ENCODE results near the gene CPSF6.
"Not testable (repeated sequence)": the region's sequence is repeated elsewhere in the genome, so short reads cannot be mapped to it uniquely, and the experiment has no call there.

CPSF6 gene, protein sequence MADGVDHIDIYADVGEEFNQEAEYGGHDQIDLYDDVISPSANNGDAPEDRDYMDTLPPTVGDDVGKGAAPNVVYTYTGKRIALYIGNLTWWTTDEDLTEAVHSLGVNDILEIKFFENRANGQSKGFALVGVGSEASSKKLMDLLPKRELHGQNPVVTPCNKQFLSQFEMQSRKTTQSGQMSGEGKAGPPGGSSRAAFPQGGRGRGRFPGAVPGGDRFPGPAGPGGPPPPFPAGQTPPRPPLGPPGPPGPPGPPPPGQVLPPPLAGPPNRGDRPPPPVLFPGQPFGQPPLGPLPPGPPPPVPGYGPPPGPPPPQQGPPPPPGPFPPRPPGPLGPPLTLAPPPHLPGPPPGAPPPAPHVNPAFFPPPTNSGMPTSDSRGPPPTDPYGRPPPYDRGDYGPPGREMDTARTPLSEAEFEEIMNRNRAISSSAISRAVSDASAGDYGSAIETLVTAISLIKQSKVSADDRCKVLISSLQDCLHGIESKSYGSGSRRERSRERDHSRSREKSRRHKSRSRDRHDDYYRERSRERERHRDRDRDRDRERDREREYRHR

DNA sequence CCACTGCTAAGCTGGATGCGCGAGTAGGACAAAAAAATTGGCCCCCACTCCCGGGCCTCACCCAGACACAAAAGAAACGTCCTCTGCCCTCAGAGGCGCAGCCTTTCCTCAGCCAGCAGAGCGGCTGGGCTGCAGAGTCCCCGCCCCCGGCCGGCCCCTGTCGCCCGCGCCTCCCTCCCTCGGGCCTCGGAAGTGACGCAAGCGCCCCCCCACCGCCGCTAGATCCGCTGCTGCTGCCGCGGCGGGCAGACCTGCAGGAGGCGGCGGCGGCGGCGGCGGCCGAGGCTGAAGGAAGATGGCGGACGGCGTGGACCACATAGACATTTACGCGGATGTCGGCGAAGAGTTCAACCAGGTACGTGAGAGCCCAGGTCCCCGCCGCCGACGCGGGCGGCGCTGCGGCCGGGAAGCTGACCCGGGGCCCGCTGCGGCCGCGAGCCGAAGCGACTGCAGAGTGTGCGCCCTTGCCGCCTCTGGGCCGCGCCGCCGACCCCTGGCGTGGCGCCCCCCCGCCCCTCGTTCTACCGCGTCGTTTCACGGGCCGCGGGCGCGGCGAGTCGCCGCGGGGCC lies at the start of gene CPSF6:
Gene CPSF6, plus strand, starts transcription at position 218 of the 570 bp plus-strand sequence. Its CDS starts 78 bp downstream, at position 296.
- peak; percentile 78 for DNase-seq (ENCODE audit: low read depth, low spot score)

GRCh38 chr12:69196302-69197288 lies 42.8 kb upstream of the CPSF6 start:
- no peak for DNase-seq (ENCODE audit: low read depth, low spot score)

DNA sequence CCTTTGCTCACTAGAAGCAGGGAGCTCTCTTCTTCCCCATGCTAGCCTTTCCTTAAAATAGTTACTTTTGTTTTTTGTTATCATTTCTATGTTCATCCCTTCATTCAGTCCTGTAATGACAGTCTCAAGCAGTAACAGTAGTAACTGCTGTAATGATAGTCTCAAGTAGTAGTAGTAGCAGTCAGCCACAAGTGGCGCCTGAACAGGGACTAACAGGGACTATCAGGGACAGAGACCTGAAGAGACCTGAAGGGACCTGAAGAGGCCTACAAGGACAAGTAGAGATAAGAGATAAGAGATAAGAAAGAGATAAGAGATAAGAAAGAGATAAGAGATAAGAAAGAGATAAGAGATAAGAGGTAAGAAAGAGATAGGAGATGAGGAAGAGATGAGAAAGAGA lies 39.4 kb upstream of the CPSF6 start:
- not testable (repeated sequence) for DNase-seq (ENCODE audit: low read depth, low spot score)

DNA sequence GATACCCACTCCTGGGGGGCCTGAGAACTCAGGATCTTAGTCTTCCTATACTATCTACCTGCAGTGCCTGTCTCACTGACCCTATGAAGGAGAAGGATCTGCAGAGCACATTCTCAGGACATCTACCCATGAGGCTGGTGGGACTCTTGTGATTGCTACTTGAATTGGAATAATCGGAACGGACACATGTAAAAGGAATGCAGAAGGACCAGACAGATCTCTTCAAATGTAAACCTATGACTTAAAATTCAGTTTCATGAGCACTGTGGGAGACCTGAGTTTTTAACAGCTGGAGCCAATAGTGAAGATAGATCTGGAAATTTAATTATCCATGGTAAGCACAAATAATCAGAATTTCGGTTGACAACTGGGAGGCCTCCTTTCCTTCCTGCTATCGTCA lies 35.2 kb upstream of the CPSF6 start:
- DNase-seq (ENCODE audit: low read depth, low spot score): no peak

DNA sequence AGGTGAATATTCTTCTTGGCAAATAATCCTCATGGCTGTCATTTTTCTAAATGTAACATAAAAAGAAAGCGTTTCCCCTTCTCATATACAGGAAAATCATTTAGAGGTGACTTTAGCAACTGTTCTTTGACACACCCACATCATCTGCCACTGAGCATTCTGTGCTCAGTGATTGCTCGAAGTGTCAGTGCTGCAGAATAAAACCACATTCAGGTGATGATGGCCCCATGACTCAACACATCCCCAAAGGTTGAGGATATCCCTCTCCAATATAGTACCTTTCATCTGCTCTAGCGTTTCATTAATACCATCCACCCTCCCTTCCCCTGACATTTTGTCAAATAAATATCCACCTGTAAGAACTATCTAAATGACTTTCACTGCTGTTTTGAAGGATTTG lies 28.7 kb upstream of the CPSF6 start:
- DNase-seq (ENCODE audit: low read depth, low spot score): no peak

- no peak for DNase-seq (ENCODE audit: low read depth, low spot score)
Measured at GRCh38 chr12:69211160-69211559, 28.2 kb upstream of the CPSF6 start.

GRCh38 chr12:69214169-69214568 lies 25.2 kb upstream of the CPSF6 start:
- DNase-seq (ENCODE audit: low read depth, low spot score): no peak

DNA sequence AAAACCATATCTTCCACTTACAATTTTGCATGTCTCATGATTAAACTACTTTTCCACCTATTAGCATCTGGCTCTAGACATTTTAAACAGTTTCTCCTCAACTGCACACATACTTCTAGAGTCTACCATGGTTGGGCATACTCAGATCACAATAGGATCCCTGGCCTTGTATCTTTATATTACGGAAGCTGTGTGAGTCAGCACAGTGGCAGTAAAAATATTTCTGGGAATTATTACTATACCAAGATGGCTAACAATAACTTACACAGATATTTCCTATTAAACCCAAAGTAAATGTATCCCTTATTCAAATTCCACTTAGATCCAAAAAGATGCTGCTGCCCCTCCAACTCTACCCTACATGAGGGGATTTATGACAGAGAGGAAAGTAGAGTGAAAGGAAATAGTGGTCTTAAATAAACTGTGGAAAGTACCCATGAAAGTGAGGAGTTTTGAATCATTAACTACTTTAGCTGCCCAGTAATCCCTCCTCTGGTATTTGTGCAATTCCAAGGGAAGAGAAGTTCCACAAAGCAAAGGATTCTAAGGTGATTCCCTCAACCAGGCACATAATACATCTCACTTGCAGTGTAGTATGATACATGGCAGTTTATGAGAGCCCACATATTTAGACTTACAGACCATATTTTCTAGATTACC lies 14.0 kb upstream of the CPSF6 start:
- DNase-seq (ENCODE audit: low read depth, low spot score): no peak

DNA sequence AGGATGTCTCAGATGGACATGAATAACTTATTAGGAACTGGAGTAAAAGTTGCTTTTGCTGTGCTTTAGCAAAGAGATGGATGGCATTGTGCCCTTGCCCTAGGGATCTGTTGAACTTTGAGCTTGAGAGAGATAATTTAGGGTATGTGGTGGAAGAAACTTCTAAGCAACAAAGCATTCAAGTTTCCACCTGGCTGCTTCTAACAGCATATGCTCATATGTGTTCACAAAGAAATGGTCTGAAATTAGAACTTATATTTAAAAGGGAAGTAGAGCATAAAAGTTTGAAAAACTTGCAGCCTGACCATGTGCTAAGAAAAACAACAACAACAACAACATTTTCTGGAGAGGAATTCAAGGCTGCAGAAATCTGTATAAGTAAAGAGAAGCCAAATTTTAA lies 7.9 kb upstream of the CPSF6 start:
- DNase-seq (ENCODE audit: low read depth, low spot score): no peak

GRCh38 chr12:69238589-69239351 lies 599 bp upstream of the CPSF6 start:
- DNase-seq (ENCODE audit: low read depth, low spot score): no peak

GRCh38 chr12:69239922-69240630 lies 707 bp downstream of the CPSF6 start:
- no peak for DNase-seq (ENCODE audit: low read depth, low spot score)

DNA sequence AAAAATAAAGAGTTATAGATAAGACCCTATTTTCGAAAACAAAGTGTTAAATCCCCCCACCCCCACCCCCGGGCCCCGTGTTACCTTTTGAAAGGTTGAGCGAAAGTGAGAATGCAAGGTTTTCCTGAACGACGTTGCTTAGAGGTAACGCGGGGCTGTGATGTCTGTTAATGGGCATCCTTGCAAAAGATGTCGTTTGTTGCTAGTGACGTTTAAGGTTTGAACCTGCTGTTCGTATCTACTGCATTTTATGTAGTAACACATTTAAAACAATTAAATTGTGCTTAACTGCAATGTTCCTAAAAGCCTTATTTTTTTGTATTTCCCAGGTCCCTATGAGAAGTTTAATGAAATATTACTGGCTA lies 1.2 kb downstream of the CPSF6 start:
- no peak for DNase-seq (ENCODE audit: low read depth, low spot score)

DNA sequence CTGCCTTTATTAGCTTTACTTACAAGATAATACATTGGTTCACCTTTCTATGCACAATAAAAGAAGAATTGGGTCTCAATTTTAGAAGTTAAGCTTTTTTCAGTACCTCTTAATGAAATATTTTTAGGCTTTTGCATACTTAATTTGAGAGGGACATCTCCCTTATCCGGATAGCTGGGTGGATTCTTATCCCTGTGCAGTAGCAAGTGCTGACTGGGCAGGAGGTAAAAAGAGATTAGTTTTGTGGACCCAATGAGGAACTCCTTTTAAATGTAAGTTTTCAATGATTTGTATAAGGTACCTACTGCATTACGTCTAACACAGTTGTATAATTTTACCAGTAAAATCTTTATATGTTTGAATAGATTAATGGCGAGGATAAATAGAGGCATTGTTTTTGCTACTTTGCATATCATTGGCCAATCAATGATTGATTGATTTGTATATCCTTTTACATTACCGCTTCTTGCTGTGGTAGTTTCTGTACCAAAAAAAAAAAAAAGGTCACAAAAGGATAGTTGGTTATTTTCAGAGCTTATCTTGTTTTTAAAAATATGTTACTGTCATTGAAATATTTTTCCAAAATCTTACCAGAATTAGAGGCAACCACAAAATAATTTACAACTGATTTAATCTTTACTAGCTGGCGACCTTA lies 2.2 kb downstream of the CPSF6 start:
- no peak for DNase-seq (ENCODE audit: low read depth, low spot score)

DNA sequence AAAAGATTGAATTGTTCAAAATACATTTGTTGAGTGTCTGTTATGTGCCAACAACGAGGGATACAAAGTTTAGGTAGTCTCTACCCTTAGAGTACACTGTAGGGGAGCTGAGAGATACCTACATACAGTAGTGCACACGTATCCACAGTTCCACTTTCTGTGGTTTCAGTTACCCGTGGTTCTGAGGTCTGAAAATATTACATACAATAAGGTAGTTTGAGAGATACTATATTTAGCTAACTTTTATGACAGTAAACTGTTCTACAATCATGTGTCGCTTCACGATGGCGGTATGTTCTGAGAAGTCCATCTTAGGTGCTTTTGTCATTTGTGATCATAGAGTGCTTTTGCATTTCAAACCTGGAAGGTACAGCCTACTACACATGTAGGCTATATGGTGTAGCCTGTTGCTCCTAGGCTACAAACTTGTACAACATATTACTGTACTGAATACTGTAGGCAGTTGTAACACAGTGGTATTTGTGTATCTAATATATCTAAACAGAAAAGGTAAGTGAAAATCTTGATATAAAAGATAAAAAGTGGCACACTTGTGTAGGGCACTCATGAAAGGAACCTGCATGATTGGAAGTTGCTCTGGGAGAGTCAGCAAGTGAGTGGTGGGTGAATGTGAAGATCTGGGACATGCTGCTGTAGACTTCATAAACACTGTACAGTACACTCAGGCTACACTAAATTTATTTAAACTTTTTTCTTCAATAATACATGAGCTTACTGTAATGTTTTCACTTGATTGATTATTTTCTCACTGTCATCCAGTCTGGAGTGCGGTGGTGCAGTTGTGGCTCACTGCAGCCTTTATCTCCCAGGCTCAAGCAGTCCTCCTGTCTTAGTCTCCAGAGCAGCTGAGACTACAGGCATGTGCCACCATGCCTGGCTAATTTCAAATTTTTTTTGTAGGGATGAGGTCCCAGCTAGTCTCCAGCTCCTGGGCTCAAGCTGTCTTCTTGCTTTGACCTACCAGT lies 4.0 kb downstream of the CPSF6 start:
- no peak for DNase-seq (ENCODE audit: low read depth, low spot score)

- DNase-seq (ENCODE audit: low read depth, low spot score): no peak
Measured at GRCh38 chr12:69247268-69248018, 8.1 kb downstream of the CPSF6 start.

DNA sequence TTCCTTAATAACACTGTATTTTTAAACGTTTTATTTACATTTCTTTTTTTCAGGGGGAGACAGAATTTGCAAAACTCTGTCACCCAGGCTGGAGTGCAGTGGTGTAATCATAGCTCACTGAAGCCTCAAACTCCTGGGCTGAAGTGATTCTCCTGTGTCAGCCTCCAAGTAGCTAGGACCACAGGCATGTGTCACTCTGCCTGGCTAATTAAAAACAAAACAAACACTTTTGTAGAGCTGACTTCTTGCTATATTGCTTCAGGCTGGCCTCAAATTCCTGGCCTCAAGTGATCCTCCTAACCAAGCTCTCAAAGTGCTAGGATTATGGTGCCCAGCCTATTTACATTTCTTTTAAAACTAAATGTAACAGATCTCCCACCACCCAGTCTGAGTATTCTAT lies 12.7 kb downstream of the CPSF6 start:
- no peak for DNase-seq (ENCODE audit: low read depth, low spot score)

- DNase-seq (ENCODE audit: low read depth, low spot score): no peak
Measured at GRCh38 chr12:69254046-69254445, 14.7 kb downstream of the CPSF6 start.

DNA sequence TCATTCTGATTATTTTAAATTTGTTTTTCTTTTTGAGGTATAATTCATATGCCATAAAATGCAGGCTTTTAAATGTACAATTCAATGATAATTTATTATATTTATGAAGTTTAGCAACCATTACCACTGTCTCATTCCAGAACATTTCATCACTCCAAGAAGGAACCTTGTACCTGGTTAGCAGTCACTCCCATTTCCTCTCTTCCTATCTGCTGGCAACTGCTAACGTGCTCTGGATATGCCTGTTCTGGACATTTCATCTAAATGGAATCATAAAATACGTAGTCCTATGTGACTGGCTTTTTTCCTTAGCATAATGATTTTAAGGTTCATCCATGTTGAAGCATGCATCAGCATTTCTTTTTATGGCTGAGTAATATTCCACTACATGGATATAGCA lies 15.5 kb downstream of the CPSF6 start:
- DNase-seq (ENCODE audit: low read depth, low spot score): no peak
